ENCODE measurements around the gene C14orf180. TPM values are rescaled to one million over a fixed set of nuclear protein-coding genes. Genes with fewer than 3 reads are reported as not detected.

Gene C14orf180
- total RNA-seq, 5 donors from 2014 or later (not counting 1 experiment from before 2014, with no cell fraction given) = not detected

DNA sequence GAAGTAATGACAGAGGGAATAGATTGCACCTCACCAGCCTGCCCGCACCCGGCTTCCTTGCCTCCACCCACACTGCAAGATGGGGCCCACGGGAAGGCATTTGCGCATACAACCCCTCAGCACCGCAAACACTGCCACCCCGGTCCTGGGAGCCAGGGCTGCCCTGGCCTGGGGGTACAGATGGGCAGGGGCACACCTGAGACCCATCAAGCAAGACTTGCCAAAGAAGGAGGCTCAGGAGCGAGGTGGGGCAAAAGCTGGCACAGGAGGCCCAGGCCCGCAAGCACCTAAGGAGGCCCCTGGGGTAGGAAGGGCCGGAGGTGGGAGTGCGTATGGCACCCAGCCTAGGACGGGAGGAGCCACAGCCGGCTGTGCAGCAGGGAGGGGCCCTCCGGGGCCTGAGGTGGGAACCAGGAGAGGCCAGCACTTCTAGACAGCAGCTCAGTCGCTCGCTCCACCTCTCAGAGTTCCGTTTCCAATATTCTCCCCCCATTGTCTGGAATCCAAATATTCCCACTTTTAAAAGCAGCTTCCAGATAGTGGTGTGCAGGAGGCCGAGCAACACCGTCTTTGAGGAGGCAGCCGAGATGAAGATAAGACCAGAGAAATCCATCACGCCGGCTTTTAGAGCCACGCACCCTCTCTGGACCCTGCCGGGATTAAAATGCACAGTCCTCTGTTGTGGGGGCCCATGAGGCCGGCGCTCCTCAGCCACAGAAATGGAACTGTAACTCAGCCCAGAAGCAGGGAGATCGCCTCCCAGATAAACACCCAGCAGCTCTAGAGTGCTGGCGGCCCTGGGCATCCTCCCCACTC is 12.2 kb upstream of the C14orf180 start:
- no peak overlapping the region for H3K4me3 Mint-ChIP-seq
- H3K36me3 Mint-ChIP-seq = no peaks in the 10 kb centered on the region
- Histone ChIP-seq H3K27me3 (replicated peaks in 1 of 2; ENCODE audit: control insufficient read depth in 2 of 2, extremely low read depth in 1 of 2, insufficient read depth in 2 of 2, low read length in 1 of 2) (peaks cover 0 to 63% of the 10 kb centered on the region in 2 experiments), H3K27ac (ENCODE audit: low read length) (no peak overlapping the region), H3K36me3 (ENCODE audit: control insufficient read depth in 2 of 2, extremely low read depth in 1 of 2, insufficient read depth in 1 of 2, low read length in 1 of 2) (no peaks in the 10 kb centered on the region), H3K4me3 (ENCODE audit: control insufficient read depth in 1 of 2, extremely low read depth in 1 of 2, low read length in 1 of 2) (no peak overlapping the region), H3K4me1 (ENCODE audit: control insufficient read depth in 1 of 2, extremely low read depth in 1 of 2, insufficient read depth in 2 of 2, low read length in 2 of 2) (peaks cover 0 to 9% of the 10 kb centered on the region in 2 experiments), H3K9me3 (no peaks in the 10 kb centered on the region)
- peaks cover 11 to 26% of the 10 kb centered on the region in 2 donors for H3K27me3 Mint-ChIP-seq
- DNase-seq = no peak
- peaks cover 0 to 2% (median 2%) of the 10 kb centered on the region in 3 donors for H3K4me1 Mint-ChIP-seq
- no peaks in the 10 kb centered on the region for H3K9me3 Mint-ChIP-seq
- CTCF ChIA-PET = no interaction called here
- no peak overlapping the region for H3K27ac Mint-ChIP-seq
- 65% methylated on average over 19 of the region's 27 CpGs for WGBS (ENCODE audit: insufficient coverage)
- POLR2A ChIA-PET = no interaction called here
- ATAC-seq (replicated peaks in 1 of 4) = no peak

DNA sequence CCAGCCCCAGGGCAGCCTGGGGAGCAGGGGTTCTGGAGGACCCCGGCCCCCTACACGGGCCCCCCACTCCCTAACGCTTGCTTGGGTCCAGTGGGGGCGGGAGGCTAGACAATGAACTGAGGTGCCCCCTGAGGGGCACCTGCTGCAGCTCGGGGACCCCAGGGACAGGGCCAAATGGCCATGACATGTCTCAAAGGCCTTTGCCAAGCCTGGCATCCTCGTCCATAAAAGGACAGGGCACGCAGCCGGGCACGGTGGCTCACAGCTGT is 11.7 kb upstream of the C14orf180 start:
- H3K27me3 Mint-ChIP-seq = peaks cover 11 to 28% of the 10 kb centered on the region in 2 donors
- ChIA-PET CTCF (no interaction called here), POLR2A (no interaction called here)
- no peak overlapping the region for H3K4me3 ChIP-seq (ENCODE audit: control insufficient read depth in 1 of 2, extremely low read depth in 1 of 2, low read length in 1 of 2)
- H3K4me1 Mint-ChIP-seq = peaks cover 0 to 2% (median 2%) of the 10 kb centered on the region in 3 donors
- H3K9me3 Mint-ChIP-seq = no peaks in the 10 kb centered on the region
- no peaks in the 10 kb centered on the region for H3K36me3 ChIP-seq (ENCODE audit: control insufficient read depth in 2 of 2, extremely low read depth in 1 of 2, insufficient read depth in 1 of 2, low read length in 1 of 2)
- no peak overlapping the region for H3K27ac Mint-ChIP-seq
- peaks cover 0 to 9% of the 10 kb centered on the region in 2 experiments for H3K4me1 ChIP-seq (ENCODE audit: control insufficient read depth in 1 of 2, extremely low read depth in 1 of 2, insufficient read depth in 2 of 2, low read length in 2 of 2)
- DNase-seq (no peak), ATAC-seq (replicated peaks in 1 of 4) (no peak)
- no peaks in the 10 kb centered on the region for H3K9me3 ChIP-seq
- no peak overlapping the region for H3K27ac ChIP-seq (ENCODE audit: low read length)
- H3K4me3 Mint-ChIP-seq = no peak overlapping the region
- peaks cover 0 to 60% of the 10 kb centered on the region in 2 experiments for H3K27me3 ChIP-seq (replicated peaks in 1 of 2; ENCODE audit: control insufficient read depth in 2 of 2, extremely low read depth in 1 of 2, insufficient read depth in 2 of 2, low read length in 1 of 2)
- WGBS (ENCODE audit: insufficient coverage) = 67% methylated on average over 5 of the region's 9 CpGs
- H3K36me3 Mint-ChIP-seq = no peaks in the 10 kb centered on the region

DNA sequence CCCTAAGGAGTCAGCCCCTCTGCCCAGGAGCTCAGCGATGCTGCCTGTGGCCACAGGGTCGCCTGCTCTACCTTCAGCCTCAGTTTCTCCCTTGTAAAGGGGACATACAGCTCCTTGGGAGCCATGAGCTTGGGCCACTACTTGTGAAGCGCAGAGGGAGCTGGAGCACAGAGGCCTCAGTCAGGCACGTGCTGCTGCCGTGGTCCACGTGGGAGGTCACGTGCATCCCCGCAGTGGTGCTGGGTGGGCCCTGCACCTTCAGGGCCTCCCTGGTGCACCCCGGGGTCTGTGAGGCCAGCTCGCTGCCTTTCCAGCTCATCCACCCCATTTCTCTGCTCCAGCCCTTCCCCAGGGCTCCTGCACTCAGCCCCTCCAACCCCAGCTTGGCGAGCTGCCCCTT is 10.9 kb upstream of the C14orf180 start:
- Mint-ChIP-seq H3K27ac (no peak overlapping the region), H3K4me3 (no peak overlapping the region), H3K27me3 (peaks cover 11 to 28% of the 10 kb centered on the region in 2 donors), H3K9me3 (no peaks in the 10 kb centered on the region), H3K4me1 (peaks cover 0 to 2% (median 2%) of the 10 kb centered on the region in 3 donors), H3K36me3 (no peaks in the 10 kb centered on the region)
- no peaks in the 10 kb centered on the region for H3K9me3 ChIP-seq
- H3K36me3 ChIP-seq (ENCODE audit: control insufficient read depth in 2 of 2, extremely low read depth in 1 of 2, insufficient read depth in 1 of 2, low read length in 1 of 2) = no peaks in the 10 kb centered on the region
- WGBS (ENCODE audit: insufficient coverage) = 75% methylated on average over 8 of the region's 11 CpGs
- ATAC-seq (replicated peaks in 1 of 4) (no peak), DNase-seq (no peak)
- peaks cover 0 to 53% of the 10 kb centered on the region in 2 experiments for H3K27me3 ChIP-seq (replicated peaks in 1 of 2; ENCODE audit: control insufficient read depth in 2 of 2, extremely low read depth in 1 of 2, insufficient read depth in 2 of 2, low read length in 1 of 2)
- CTCF ChIA-PET = interaction anchor here in 1 of 2 donors (0.6 kb wide), 1 partner anchor 35 kb away, joined by 4 read pairs; no protein-coding TSS in a partner anchor
- POLR2A ChIA-PET = no interaction called here
- no peak overlapping the region for H3K4me3 ChIP-seq (ENCODE audit: control insufficient read depth in 1 of 2, extremely low read depth in 1 of 2, low read length in 1 of 2)
- H3K4me1 ChIP-seq (ENCODE audit: control insufficient read depth in 1 of 2, extremely low read depth in 1 of 2, insufficient read depth in 2 of 2, low read length in 2 of 2) = peaks cover 0 to 9% of the 10 kb centered on the region in 2 experiments
- H3K27ac ChIP-seq (ENCODE audit: low read length) = no peak overlapping the region

DNA sequence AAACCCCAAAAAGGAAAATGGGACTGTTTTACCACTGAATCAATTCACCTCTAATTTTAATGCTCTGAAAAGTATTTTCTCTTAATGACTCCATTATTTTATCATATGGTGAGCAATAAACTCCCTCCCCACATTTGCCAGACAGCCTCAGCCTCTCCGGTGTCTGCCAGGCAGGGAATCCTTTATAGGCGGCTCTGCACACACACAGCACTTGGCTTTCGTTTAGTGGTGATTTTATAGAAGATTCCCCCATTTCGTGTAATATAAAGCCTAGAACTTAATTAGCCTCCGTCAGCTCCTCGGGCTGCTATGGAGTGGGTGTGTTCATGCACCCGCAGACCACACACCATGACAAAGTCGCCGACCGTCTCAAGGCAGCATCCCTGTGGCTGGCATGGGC is 10.1 kb upstream of the C14orf180 start:
- no peak overlapping the region for H3K4me3 Mint-ChIP-seq
- no peaks in the 10 kb centered on the region for H3K9me3 Mint-ChIP-seq
- no peak overlapping the region for H3K27ac ChIP-seq (ENCODE audit: low read length)
- H3K36me3 ChIP-seq (ENCODE audit: control insufficient read depth in 2 of 2, extremely low read depth in 1 of 2, insufficient read depth in 1 of 2, low read length in 1 of 2) = no peaks in the 10 kb centered on the region
- DNase-seq (no peak), ATAC-seq (replicated peaks in 1 of 4) (no peak)
- 95% methylated on average over 3 of the region's 10 CpGs for WGBS (ENCODE audit: insufficient coverage)
- H3K4me3 ChIP-seq (ENCODE audit: control insufficient read depth in 1 of 2, extremely low read depth in 1 of 2, low read length in 1 of 2) = no peak overlapping the region
- ChIA-PET POLR2A (no interaction called here), CTCF (no interaction called here)
- no peaks in the 10 kb centered on the region for H3K4me1 Mint-ChIP-seq
- H3K27me3 Mint-ChIP-seq = peaks cover 6 to 23% of the 10 kb centered on the region in 2 donors
- H3K36me3 Mint-ChIP-seq = no peaks in the 10 kb centered on the region
- peaks cover 0 to under 1% of the 10 kb centered on the region in 2 experiments for H3K4me1 ChIP-seq (ENCODE audit: control insufficient read depth in 1 of 2, extremely low read depth in 1 of 2, insufficient read depth in 2 of 2, low read length in 2 of 2)
- no peaks in the 10 kb centered on the region for H3K9me3 ChIP-seq
- peaks cover 0 to 46% of the 10 kb centered on the region in 2 experiments for H3K27me3 ChIP-seq (replicated peaks in 1 of 2; ENCODE audit: control insufficient read depth in 2 of 2, extremely low read depth in 1 of 2, insufficient read depth in 2 of 2, low read length in 1 of 2)
- H3K27ac Mint-ChIP-seq = no peak overlapping the region

DNA sequence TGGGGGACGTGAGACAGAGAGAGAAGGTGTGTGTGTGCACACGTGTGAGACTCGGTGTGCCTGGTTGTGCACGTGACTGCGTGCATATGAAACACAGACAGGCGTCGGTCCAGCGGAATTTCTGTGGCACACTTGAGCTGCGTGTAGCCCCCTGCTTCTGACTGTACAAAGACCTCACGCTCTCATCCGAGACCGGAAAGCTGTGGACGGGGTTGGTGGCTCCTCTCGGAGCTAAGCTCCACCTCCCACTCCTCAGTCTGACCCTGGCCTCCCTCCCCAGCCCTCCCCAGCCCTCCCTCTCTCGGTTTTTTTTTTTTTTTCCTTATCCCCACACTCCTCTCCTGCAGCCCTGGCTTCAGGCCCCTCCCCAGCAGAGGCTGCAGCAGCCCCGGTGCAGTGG is 8.3 kb upstream of the C14orf180 start:
- DNase-seq (no peak), ATAC-seq (replicated peaks in 1 of 4) (no peak)
- peaks cover 4 to 13% of the 10 kb centered on the region in 2 donors for H3K27me3 Mint-ChIP-seq
- Histone ChIP-seq H3K4me1 (ENCODE audit: control insufficient read depth in 1 of 2, extremely low read depth in 1 of 2, insufficient read depth in 2 of 2, low read length in 2 of 2) (no peaks in the 10 kb centered on the region), H3K27me3 (replicated peaks in 1 of 2; ENCODE audit: control insufficient read depth in 2 of 2, extremely low read depth in 1 of 2, insufficient read depth in 2 of 2, low read length in 1 of 2) (peaks cover 0 to 36% of the 10 kb centered on the region in 2 experiments), H3K27ac (ENCODE audit: low read length) (no peak overlapping the region), H3K9me3 (no peaks in the 10 kb centered on the region), H3K4me3 (ENCODE audit: control insufficient read depth in 1 of 2, extremely low read depth in 1 of 2, low read length in 1 of 2) (no peak overlapping the region), H3K36me3 (ENCODE audit: control insufficient read depth in 2 of 2, extremely low read depth in 1 of 2, insufficient read depth in 1 of 2, low read length in 1 of 2) (no peaks in the 10 kb centered on the region)
- 80% methylated on average over 14 of the region's 16 CpGs for WGBS (ENCODE audit: insufficient coverage)
- no peak overlapping the region for H3K27ac Mint-ChIP-seq
- H3K4me1 Mint-ChIP-seq = no peaks in the 10 kb centered on the region
- H3K9me3 Mint-ChIP-seq = no peaks in the 10 kb centered on the region
- no peaks in the 10 kb centered on the region for H3K36me3 Mint-ChIP-seq
- H3K4me3 Mint-ChIP-seq = no peak overlapping the region
- ChIA-PET POLR2A (no interaction called here), CTCF (no interaction called here)

DNA sequence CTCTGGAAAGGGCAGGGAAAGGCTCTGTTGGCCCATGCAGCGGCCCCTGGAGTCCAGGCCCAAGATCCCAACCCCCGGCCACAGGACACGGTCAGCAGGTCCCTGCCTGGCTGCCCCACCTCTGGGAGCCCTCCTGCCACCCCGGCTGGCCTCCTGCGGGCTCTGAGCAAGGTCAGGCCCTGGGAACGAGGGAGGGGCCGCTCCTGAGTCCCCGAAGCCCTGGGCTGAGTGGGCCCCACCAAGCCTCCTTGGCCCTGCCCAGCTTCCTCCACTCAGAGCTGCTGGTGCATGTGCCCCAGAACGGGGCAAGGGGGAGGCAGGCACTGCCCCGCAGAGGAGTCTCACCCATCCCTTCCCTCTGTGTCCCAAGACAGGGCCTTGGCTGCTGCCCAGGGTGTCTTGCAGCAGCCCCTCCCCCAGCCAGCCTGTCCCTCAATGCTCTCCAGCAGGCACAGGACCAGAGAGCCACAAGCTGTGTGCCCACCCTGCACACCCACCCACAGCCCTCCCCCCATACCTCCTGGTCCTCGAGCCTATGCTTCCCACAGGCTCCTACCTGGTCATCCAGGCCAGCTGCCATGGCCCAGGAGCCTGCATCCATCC is 7.4 kb upstream of the C14orf180 start:
- H3K36me3 ChIP-seq (ENCODE audit: control insufficient read depth in 2 of 2, extremely low read depth in 1 of 2, insufficient read depth in 1 of 2, low read length in 1 of 2) = no peaks in the 10 kb centered on the region
- no peaks in the 10 kb centered on the region for H3K4me1 ChIP-seq (ENCODE audit: control insufficient read depth in 1 of 2, extremely low read depth in 1 of 2, insufficient read depth in 2 of 2, low read length in 2 of 2)
- no peaks in the 10 kb centered on the region for H3K9me3 Mint-ChIP-seq
- no peak overlapping the region for H3K27ac ChIP-seq (ENCODE audit: low read length)
- no peaks in the 10 kb centered on the region for H3K36me3 Mint-ChIP-seq
- no peaks in the 10 kb centered on the region for H3K4me1 Mint-ChIP-seq
- DNase-seq = no peak
- ChIA-PET POLR2A (no interaction called here), CTCF (no interaction called here)
- WGBS (ENCODE audit: insufficient coverage) = 73% methylated on average over 8 of the region's 11 CpGs
- no peak for ATAC-seq (replicated peaks in 1 of 4)
- no peak overlapping the region for H3K4me3 Mint-ChIP-seq
- H3K27ac Mint-ChIP-seq = no peak overlapping the region
- H3K27me3 Mint-ChIP-seq = peaks cover 0 to 6% of the 10 kb centered on the region in 2 donors
- peaks cover 0 to 37% of the 10 kb centered on the region in 2 experiments for H3K27me3 ChIP-seq (replicated peaks in 1 of 2; ENCODE audit: control insufficient read depth in 2 of 2, extremely low read depth in 1 of 2, insufficient read depth in 2 of 2, low read length in 1 of 2)
- no peak overlapping the region for H3K4me3 ChIP-seq (ENCODE audit: control insufficient read depth in 1 of 2, extremely low read depth in 1 of 2, low read length in 1 of 2)
- no peaks in the 10 kb centered on the region for H3K9me3 ChIP-seq
